HUES48 (cell line): Measurements from ENCODE around the gene SLC6A19.

Experiments
- H3K27ac ChIP-seq: one replicate; pipeline ENCODE4 v1.7.0; 2013; ENCODE audit warnings: low read depth, low read length, inconsistent platforms
- H3K27me3 ChIP-seq: 2 replicates; pipeline ENCODE4 v1.6.1; 2013; ENCODE audit warnings: mild to moderate bottlenecking, low read length; ENCODE audit not compliant: control insufficient read depth, insufficient read depth
- H3K36me3 ChIP-seq: 2 replicates; pipeline ENCODE4 v1.6.1; 2013; ENCODE audit warnings: low read length; ENCODE audit not compliant: control insufficient read depth, insufficient read depth
- H3K4me1 ChIP-seq: 2 replicates; pipeline ENCODE4 v1.6.1; 2013; ENCODE audit warnings: mild to moderate bottlenecking, low read length; ENCODE audit not compliant: control insufficient read depth, insufficient read depth
- H3K4me3 ChIP-seq: 2 replicates; pipeline ENCODE4 v1.5.1; 2013; ENCODE audit warnings: mild to moderate bottlenecking, low read depth, low read length
- H3K9ac ChIP-seq: 2 replicates; pipeline ENCODE4 v1.6.1; 2013; ENCODE audit warnings: mild to moderate bottlenecking, low read depth, low read length, moderate library complexity
- H3K9me3 ChIP-seq: 2 replicates; pipeline ENCODE4 v1.6.1; 2013; ENCODE audit warnings: low read length; ENCODE audit not compliant: control insufficient read depth, insufficient read depth

SLC6A19 gene

GRCh38 chr5:1182633-1183423 lies 18.6 kb upstream of the SLC6A19 start:
- Histone ChIP-seq H3K9ac (no peak overlapping the region), H3K4me3 (no peak overlapping the region), H3K4me1 (no peaks in the 10 kb centered on the region), H3K27me3 (no peaks in the 10 kb centered on the region), H3K27ac (no peak overlapping the region), H3K9me3 (no peaks in the 10 kb centered on the region), H3K36me3 (no peaks in the 10 kb centered on the region)

GRCh38 chr5:1183424-1184162 lies 17.8 kb upstream of the SLC6A19 start:
- Histone ChIP-seq H3K9ac (no peak overlapping the region), H3K9me3 (no peaks in the 10 kb centered on the region), H3K4me3 (no peak overlapping the region), H3K27me3 (no peaks in the 10 kb centered on the region), H3K36me3 (no peaks in the 10 kb centered on the region), H3K4me1 (no peaks in the 10 kb centered on the region), H3K27ac (no peak overlapping the region)

- Histone ChIP-seq H3K4me3 (no peak overlapping the region), H3K36me3 (no peaks in the 10 kb centered on the region), H3K27ac (no peak overlapping the region), H3K27me3 (no peaks in the 10 kb centered on the region), H3K9ac (no peak overlapping the region), H3K4me1 (no peaks in the 10 kb centered on the region), H3K9me3 (no peaks in the 10 kb centered on the region)
Measured at GRCh38 chr5:1184163-1184470, 17.3 kb upstream of the SLC6A19 start.

- Histone ChIP-seq H3K27me3 (no peaks in the 10 kb centered on the region), H3K36me3 (no peaks in the 10 kb centered on the region), H3K4me1 (no peaks in the 10 kb centered on the region), H3K9me3 (no peaks in the 10 kb centered on the region), H3K9ac (no peak overlapping the region), H3K27ac (no peak overlapping the region), H3K4me3 (no peak overlapping the region)
Measured at GRCh38 chr5:1184481-1184880, 16.9 kb upstream of the SLC6A19 start.

- Histone ChIP-seq H3K9ac (no peak overlapping the region), H3K4me3 (no peak overlapping the region), H3K36me3 (no peaks in the 10 kb centered on the region), H3K9me3 (no peaks in the 10 kb centered on the region), H3K4me1 (no peaks in the 10 kb centered on the region), H3K27ac (no peak overlapping the region), H3K27me3 (no peaks in the 10 kb centered on the region)
Measured at GRCh38 chr5:1185038-1185627, 16.3 kb upstream of the SLC6A19 start.

GRCh38 chr5:1185629-1186350 lies 15.6 kb upstream of the SLC6A19 start:
- no peak overlapping the region for H3K4me3 ChIP-seq
- no peaks in the 10 kb centered on the region for H3K36me3 ChIP-seq
- H3K27ac ChIP-seq = no peak overlapping the region
- H3K4me1 ChIP-seq = no peaks in the 10 kb centered on the region
- H3K27me3 ChIP-seq = no peaks in the 10 kb centered on the region
- no peaks in the 10 kb centered on the region for H3K9me3 ChIP-seq
- H3K9ac ChIP-seq = no peak overlapping the region

- no peaks in the 10 kb centered on the region for H3K36me3 ChIP-seq
- no peaks in the 10 kb centered on the region for H3K4me1 ChIP-seq
- no peak overlapping the region for H3K9ac ChIP-seq
- no peak overlapping the region for H3K27ac ChIP-seq
- no peaks in the 10 kb centered on the region for H3K9me3 ChIP-seq
- no peak overlapping the region for H3K4me3 ChIP-seq
- no peaks in the 10 kb centered on the region for H3K27me3 ChIP-seq
Measured at GRCh38 chr5:1186351-1187233, 14.8 kb upstream of the SLC6A19 start.

- no peak overlapping the region for H3K4me3 ChIP-seq
- no peaks in the 10 kb centered on the region for H3K36me3 ChIP-seq
- H3K27ac ChIP-seq = no peak overlapping the region
- no peaks in the 10 kb centered on the region for H3K9me3 ChIP-seq
- H3K4me1 ChIP-seq = no peaks in the 10 kb centered on the region
- H3K27me3 ChIP-seq = no peaks in the 10 kb centered on the region
- no peak overlapping the region for H3K9ac ChIP-seq
Measured at GRCh38 chr5:1187234-1187949, 14.0 kb upstream of the SLC6A19 start.

GRCh38 chr5:1187950-1188334 lies 13.5 kb upstream of the SLC6A19 start:
- no peak overlapping the region for H3K9ac ChIP-seq
- H3K4me3 ChIP-seq = no peak overlapping the region
- no peaks in the 10 kb centered on the region for H3K9me3 ChIP-seq
- H3K4me1 ChIP-seq = no peaks in the 10 kb centered on the region
- no peaks in the 10 kb centered on the region for H3K27me3 ChIP-seq
- no peaks in the 10 kb centered on the region for H3K36me3 ChIP-seq
- no peak overlapping the region for H3K27ac ChIP-seq

- Histone ChIP-seq H3K4me1 (no peaks in the 10 kb centered on the region), H3K9me3 (no peaks in the 10 kb centered on the region), H3K27me3 (no peaks in the 10 kb centered on the region), H3K4me3 (no peak overlapping the region), H3K9ac (no peak overlapping the region), H3K27ac (no peak overlapping the region), H3K36me3 (no peaks in the 10 kb centered on the region)
Measured at GRCh38 chr5:1188464-1188863, 12.9 kb upstream of the SLC6A19 start.
